ENCODE results near the gene AGPAT3. TPM values are rescaled to one million over a fixed set of nuclear protein-coding genes. Genes with fewer than 3 reads are reported as not detected.
A peak's percentile ranks its signal among the peaks of the same experiment; 100 is the strongest.

AGPAT3 gene
- polyA plus RNA-seq, 2 of the 4 experiments (the other 2 are of a cell fraction) = 18.2 to 20.3 TPM

- 95% methylated on average over 7 of the region's 20 CpGs for WGBS (ENCODE audit: missing lambda C conversion rate)
- ChIA-PET POLR2A (no interaction called here), CTCF (interaction anchor here (0.9 kb wide), 1 partner anchor 17 kb away, joined by 3 read pairs; no protein-coding TSS in a partner anchor)
Measured at GRCh38 chr21:43944078-43944633, 79.1 kb downstream of the AGPAT3 start.

GRCh38 chr21:43944757-43945156, 79.7 kb downstream of the AGPAT3 start:
- CTCF ChIA-PET = no interaction called here
- FAIRE-seq (no peak), DNase-seq (ENCODE audit: low read depth in 1 of 2, low spot score in 1 of 2) (no peak), ATAC-seq (no peak)
- WGBS (ENCODE audit: missing lambda C conversion rate) = 96% methylated on average over 7 of the region's 12 CpGs
- peak; percentile 96 for TF ChIP-seq MAFK (IDR thresholded peaks at IDR 0.05; ENCODE audit: partially characterized antibody)
- TF ChIP-seq CEBPB (IDR thresholded peaks at IDR 0.05) = no peak
- TF ChIP-seq HOXB13 (CRISPR knock-in tag; IDR thresholded peaks at IDR 0.05; ENCODE audit: low read depth) = no peak
- no peak for TF ChIP-seq ZSCAN20 (CRISPR knock-in tag; IDR thresholded peaks at IDR 0.05)
- POLR2A ChIA-PET = no interaction called here
- Histone ChIP-seq H3K4me2 (no peak overlapping the region), H3K4me1 (no peaks in the 10 kb centered on the region), H3K9me3 (peaks cover 4% of the 10 kb centered on the region; the same call in 2 of the 3 replicates), H3K27ac (no peak overlapping the region), H3K4me3 (no peak overlapping the region)

More at GRCh38 chr21:43944078-43944633, 79.1 kb downstream of the AGPAT3 start:
- FAIRE-seq (no peak), DNase-seq (ENCODE audit: low read depth in 1 of 2, low spot score in 1 of 2) (no peak), ATAC-seq (no peak)
- Histone ChIP-seq H3K4me3 (no peak overlapping the region), H3K27ac (no peak overlapping the region), H3K4me2 (no peak overlapping the region), H3K4me1 (no peaks in the 10 kb centered on the region), H3K9me3 (peaks cover 2% of the 10 kb centered on the region; the same call in 2 of the 3 replicates)
- TF ChIP-seq RAD21 (conservative IDR thresholded peaks at IDR 0.05 in 1 of 2, IDR thresholded peaks at IDR 0.05 in 1 of 2) = no peak
- no peak for TF ChIP-seq SMC3 (IDR thresholded peaks at IDR 0.05)
- TF ChIP-seq HMGXB4 (CRISPR knock-in tag; IDR thresholded peaks at IDR 0.05; ENCODE audit: borderline replicate concordance) = no peak
- TF ChIP-seq CHD4 (IDR thresholded peaks at IDR 0.05; ENCODE audit: borderline replicate concordance) = no peak
- TF ChIP-seq EHMT2 (IDR thresholded peaks at IDR 0.05; ENCODE audit: low read depth) = no peak
- TF ChIP-seq PHF8 (IDR thresholded peaks at IDR 0.05; ENCODE audit: borderline replicate concordance, low read depth) = no peak
- no peak for TF ChIP-seq CBX2 (IDR thresholded peaks at IDR 0.05; ENCODE audit: borderline replicate concordance, low read depth)
- TF ChIP-seq HES2 (IDR thresholded peaks at IDR 0.05) = no peak

GRCh38 chr21:43948740-43949498, 83.9 kb downstream of the AGPAT3 start:
- ChIA-PET CTCF (interaction anchor here (0.7 to 2.8 kb wide), 2 partner anchors 10 to 16 kb away, joined by 4 to 20 read pairs; no protein-coding TSS in a partner anchor), POLR2A (no interaction called here)
- TF ChIP-seq FOSL2 (IDR thresholded peaks at IDR 0.05) = no peak
- TF ChIP-seq FOSL2 (CRISPR knock-in tag; IDR thresholded peaks at IDR 0.05) = no peak
- no peak for TF ChIP-seq FOXS1 (CRISPR knock-in tag; IDR thresholded peaks at IDR 0.05)
- TF ChIP-seq HMGXB4 (CRISPR knock-in tag; IDR thresholded peaks at IDR 0.05; ENCODE audit: borderline replicate concordance) = no peak
- no peak for TF ChIP-seq USF2 (IDR thresholded peaks at IDR 0.05)
- TF ChIP-seq KDM5A (IDR thresholded peaks at IDR 0.05) = no peak
- TF ChIP-seq RFX5 (IDR thresholded peaks at IDR 0.05) = no peak
- no peak for TF ChIP-seq HEYL (CRISPR knock-in tag; IDR thresholded peaks at IDR 0.05)
- Histone ChIP-seq H3K4me1 (no peaks in the 10 kb centered on the region), H3K4me2 (no peak overlapping the region), H3K27ac (no peak overlapping the region), H3K9me3 (peaks cover 4% of the 10 kb centered on the region; the same call in 2 of the 3 replicates), H3K4me3 (no peak overlapping the region)
- no peak for ATAC-seq
- WGBS (ENCODE audit: missing lambda C conversion rate) = 98% methylated on average over 5 of the region's 6 CpGs
- no peak for DNase-seq (ENCODE audit: low read depth in 1 of 2, low spot score in 1 of 2)
- FAIRE-seq = no peak
